Activated naive CD8-positive, alpha-beta T cell treated with anti-CD3 and anti-CD28 coated beads, Interleukin-2, amount 50 U/mL, for 16 hours (primary cell): Measurements from ENCODE around the gene SLC16A10.
"Not testable (repeated sequence)": the region's sequence is repeated elsewhere in the genome, so short reads cannot be mapped to it uniquely, and the experiment has no call there.

Experiments used
- DNase-seq: peaks from one replicate; pipeline ENCODE4 v3.0.0-alpha.2; 2020; ENCODE audit warnings: low read depth, low spot score

Gene SLC16A10

GRCh38 chr6:111184827-111185532 lies 97.7 kb downstream of the SLC16A10 start:
- no peak for DNase-seq

- DNase-seq = no peak
These were observed 98.7 kb downstream of the SLC16A10 start for GRCh38 chr6:111185954-111186353.

- no peak for DNase-seq
These were observed 100.6 kb downstream of the SLC16A10 start for GRCh38 chr6:111187874-111188273.

GRCh38 chr6:111189666-111190210 lies 102.4 kb downstream of the SLC16A10 start:
- not testable (repeated sequence) for DNase-seq

GRCh38 chr6:111190637-111191036 lies 103.3 kb downstream of the SLC16A10 start:
- DNase-seq = no peak

GRCh38 chr6:111191136-111191535 lies 103.8 kb downstream of the SLC16A10 start:
- not testable (repeated sequence) for DNase-seq

- no peak for DNase-seq
These were observed 105.7 kb downstream of the SLC16A10 start for GRCh38 chr6:111192911-111193555.

GRCh38 chr6:111195656-111196055 lies 108.4 kb downstream of the SLC16A10 start:
- DNase-seq = no peak

GRCh38 chr6:111198841-111199240 lies 111.5 kb downstream of the SLC16A10 start:
- DNase-seq = no peak

GRCh38 chr6:111199935-111200334 lies 112.6 kb downstream of the SLC16A10 start:
- no peak for DNase-seq

GRCh38 chr6:111200350-111201243 lies 113.3 kb downstream of the SLC16A10 start:
- no peak for DNase-seq

- DNase-seq = no peak
These were observed 113.9 kb downstream of the SLC16A10 start for GRCh38 chr6:111201244-111201554.

GRCh38 chr6:111201764-111202163 lies 114.5 kb downstream of the SLC16A10 start:
- DNase-seq = no peak

GRCh38 chr6:111203539-111203938 lies 116.2 kb downstream of the SLC16A10 start:
- not testable (repeated sequence) for DNase-seq

GRCh38 chr6:111204305-111204704 lies 117.0 kb downstream of the SLC16A10 start:
- DNase-seq = no peak

GRCh38 chr6:111204881-111205280 lies 117.6 kb downstream of the SLC16A10 start:
- no peak for DNase-seq

- no peak for DNase-seq
These were observed 118.2 kb downstream of the SLC16A10 start for GRCh38 chr6:111205502-111205901.

- DNase-seq = no peak
These were observed 120.0 kb downstream of the SLC16A10 start for GRCh38 chr6:111207141-111207858.

GRCh38 chr6:111208933-111209332 lies 121.6 kb downstream of the SLC16A10 start:
- no peak for DNase-seq

GRCh38 chr6:111210194-111210728 lies 123.0 kb downstream of the SLC16A10 start:
- DNase-seq = no peak

GRCh38 chr6:111211411-111212030 lies 124.2 kb downstream of the SLC16A10 start:
- no peak for DNase-seq
